Stimulated activated CD8-positive, alpha-beta memory T cell treated with anti-CD3 and anti-CD28 coated beads, Interleukin-7, amount 100 ng/mL, for 24 hours (primary cell): ENCODE measurements around the gene USP35.
"Not testable (repeated sequence)": the region's sequence is repeated elsewhere in the genome, so short reads cannot be mapped to it uniquely, and the experiment has no call there.

Experiments used
- DNase-seq: peaks from one replicate; pipeline ENCODE4 v3.0.0-alpha.2; 2020; ENCODE audit warnings: low read depth

Gene USP35

GRCh38 chr11:78216021-78216420 lies 27.3 kb downstream of the USP35 start:
- DNase-seq = no peak

GRCh38 chr11:78216571-78217287 lies 28.0 kb downstream of the USP35 start:
- DNase-seq = no peak

GRCh38 chr11:78217650-78218541 lies 29.2 kb downstream of the USP35 start:
- no peak for DNase-seq

- DNase-seq = no peak
Observed at GRCh38 chr11:78218707-78219492, 30.2 kb downstream of the USP35 start.

- DNase-seq = no peak
Observed at GRCh38 chr11:78219493-78220217, 30.9 kb downstream of the USP35 start.

DNA sequence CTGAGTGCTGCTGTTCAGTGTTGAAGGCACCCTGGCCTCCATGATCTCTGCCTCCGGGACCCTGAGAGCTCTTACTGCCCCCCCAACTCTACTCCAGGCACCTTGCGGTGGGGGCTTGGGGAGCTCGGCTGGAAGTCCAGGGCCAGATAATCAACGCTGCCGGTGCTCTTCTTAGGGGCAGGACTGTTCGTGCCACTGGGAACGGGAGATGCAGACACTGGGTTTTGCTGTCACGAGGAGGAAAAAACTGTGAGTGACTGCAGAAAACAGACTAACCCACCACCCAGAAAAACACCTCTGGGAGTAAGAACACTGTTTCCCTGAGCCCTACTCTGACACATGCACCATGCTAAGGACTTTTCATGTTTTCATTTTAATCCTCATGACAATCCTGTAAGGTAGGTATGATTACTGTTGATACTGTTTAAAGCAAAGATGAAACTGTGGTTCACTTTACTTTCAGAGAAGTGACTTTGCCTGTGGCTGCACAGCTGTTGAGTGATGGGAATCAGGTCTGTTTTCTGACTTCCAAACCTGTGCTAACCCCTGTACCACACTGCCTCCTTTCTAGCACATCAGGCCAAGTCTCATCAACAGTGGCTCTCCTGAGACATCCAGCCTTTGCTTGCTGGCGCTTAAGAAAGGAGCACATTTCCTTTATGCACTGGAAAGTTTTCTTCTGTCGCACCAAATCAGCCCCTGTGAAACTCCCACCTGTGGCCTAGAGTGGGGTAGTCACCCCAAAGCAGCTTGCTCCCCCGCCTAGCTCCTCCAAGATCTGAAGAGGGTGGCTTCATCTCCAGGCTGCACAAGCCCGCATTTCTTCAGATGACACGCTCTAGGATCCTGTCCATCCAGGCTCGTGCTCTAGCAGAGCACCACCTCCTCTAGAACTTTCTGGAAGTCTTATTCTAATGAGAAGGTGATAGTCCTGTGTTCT lies 31.8 kb downstream of the USP35 start:
- no peak for DNase-seq

DNA sequence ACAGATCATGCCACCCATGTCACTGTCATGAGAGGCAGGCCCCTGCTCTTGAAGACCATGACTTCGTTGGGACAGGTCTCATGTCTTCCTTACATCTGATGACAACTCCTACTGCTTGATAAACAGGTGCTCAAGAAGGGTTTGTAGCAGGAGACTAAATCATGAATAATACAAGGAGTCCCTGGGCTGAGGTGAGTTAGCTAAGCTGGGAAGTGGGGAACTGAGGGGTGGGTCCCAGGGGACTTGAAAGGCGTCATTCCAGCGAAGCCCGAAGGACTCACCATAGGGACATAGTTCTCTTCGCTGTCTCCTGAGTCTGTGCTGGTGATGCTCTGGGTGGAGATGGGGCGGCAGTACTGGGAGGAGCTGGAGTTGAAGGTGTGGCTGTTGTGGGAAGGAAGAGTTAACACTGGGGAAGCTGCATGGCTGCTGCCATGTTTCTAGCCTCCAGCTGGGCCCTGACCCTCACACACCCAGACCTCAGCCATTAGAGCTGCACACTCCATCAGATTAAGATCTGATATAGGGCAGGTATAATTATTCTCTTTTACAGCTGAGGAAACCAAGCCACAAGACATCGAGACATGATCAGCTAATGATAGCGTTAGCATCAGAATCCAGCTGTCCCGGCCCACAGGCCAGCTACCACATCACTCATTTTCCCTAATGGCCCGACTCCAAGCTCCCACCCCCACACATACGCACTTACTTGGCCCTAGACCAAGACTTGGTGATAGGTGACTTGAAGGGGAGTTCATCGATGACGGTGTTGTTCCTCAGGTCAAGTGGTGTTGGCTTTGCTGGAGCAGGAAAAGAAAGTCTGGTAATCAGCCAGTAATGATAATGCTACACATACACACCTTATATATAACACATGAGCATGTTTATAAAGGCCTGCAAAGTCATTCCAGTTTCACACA lies 32.9 kb downstream of the USP35 start:
- no peak for DNase-seq

- DNase-seq = not testable (repeated sequence)
Observed at GRCh38 chr11:78222726-78223125, 34.0 kb downstream of the USP35 start.

GRCh38 chr11:78223320-78223954 lies 34.7 kb downstream of the USP35 start:
- no peak for DNase-seq

GRCh38 chr11:78224506-78224905 lies 35.8 kb downstream of the USP35 start:
- no peak for DNase-seq

GRCh38 chr11:78224906-78225420 lies 36.2 kb downstream of the USP35 start:
- no peak for DNase-seq

DNA sequence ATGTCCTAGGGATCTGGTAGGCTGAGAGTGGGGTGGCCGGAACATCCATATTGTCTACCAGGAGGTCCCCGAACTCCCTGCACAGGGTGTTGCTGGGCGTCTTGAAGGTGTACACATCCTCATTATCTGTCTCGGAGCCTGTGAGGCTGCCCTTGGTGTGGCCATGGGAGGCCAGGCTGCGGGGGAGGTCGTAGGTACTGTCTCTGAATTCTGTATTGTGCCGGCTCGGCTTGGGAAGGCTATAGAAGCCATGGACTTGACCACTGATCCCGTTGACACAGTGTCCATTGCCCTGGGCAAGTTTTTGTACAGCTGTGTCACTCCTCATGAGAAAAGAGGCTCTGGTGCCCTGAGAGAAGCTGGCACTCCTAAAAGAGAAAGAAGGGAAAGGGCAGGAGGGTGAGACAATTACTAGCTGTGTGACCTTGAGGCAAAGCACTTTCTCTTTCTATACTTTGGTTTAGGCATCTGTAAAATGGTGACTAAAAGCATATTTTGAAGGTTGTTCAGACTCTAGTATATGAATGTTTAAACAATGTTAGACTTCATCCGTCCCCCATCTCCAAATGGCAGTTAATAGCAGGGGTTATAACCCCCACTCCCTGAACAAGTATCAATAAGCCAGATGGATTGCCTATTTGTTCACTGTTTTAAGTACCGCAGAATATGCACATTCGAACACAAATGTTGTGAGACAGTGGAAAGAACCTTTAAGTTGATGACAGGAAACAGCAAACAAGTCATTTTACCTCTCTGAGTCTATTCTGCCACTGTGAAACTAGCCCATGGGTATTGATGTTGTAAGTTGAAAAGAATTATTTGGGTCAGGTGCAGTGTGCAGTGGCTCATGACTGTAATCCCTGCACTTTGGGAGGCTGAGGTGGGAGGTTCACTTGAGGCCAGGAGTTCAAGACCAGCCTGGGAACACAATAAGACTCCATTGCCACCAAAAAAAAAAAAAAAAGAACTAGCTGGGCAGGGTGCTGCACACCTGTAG lies 38.3 kb downstream of the USP35 start:
- DNase-seq = no peak

GRCh38 chr11:78227921-78228320 lies 39.2 kb downstream of the USP35 start:
- DNase-seq = no peak

- no peak for DNase-seq
Observed at GRCh38 chr11:78228467-78228866, 39.7 kb downstream of the USP35 start.

DNA sequence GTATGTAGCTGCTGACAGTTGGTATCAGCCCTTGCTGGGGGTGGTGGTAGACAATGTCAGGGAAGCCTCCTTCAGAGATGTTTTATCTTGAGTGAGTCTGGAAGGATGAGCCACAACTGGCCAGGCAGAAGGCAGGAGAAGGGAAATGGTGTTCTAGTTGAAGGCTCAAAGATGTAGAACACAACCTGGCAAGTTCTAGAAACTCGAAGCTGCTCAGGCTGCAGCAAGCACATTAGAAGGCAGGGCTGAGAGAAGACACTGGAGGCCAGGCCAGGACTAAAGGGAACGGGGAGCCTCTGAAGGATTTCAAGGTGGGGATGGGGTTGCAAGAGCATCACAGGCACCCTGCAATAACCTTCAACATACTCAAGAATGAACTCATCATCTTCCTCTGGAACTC lies 40.4 kb downstream of the USP35 start:
- DNase-seq = no peak

DNA sequence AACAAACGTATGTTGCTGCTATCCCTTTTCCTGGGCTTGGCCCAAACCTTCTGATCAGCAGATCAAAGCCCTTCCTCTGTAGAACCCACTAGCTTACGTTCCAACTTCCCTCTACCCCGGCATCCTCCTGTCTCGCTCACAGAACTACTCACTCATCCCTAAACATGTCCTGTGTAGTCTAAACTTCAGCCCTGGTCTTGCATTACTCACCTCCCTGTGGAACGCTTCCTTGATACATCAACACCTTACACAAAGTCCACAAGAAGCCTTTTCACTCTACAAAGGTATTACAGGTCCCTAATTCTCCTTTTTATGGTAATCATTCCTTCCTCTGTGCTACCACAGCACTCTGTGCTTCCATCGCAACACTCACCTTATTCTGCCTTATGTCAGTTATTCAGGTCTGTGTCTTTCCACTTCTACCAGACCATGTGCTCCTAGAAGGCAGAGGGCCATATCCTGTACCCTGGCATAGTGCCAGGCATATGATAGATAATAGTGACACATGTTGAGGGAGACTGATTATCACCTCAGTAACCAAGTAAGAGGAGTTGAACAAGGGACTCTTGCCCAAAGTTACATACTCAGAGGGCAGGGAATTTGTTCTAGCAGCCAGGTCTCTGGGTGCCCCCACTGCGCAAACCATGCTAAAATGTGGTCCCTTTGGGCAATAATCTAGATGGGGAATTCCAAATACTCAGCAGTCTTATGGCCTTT lies 41.6 kb downstream of the USP35 start:
- no peak for DNase-seq

GRCh38 chr11:78231962-78232501 lies 43.3 kb downstream of the USP35 start:
- no peak for DNase-seq
